Measurements from ENCODE around the gene SYT6. TPM values are rescaled to one million over a fixed set of nuclear protein-coding genes. Genes with fewer than 3 reads are reported as not detected.

SYT6 gene
- total and polyA plus RNA-seq, 2 of the 13 experiments (the other 11 are each of a cell fraction or from before 2014, with no cell fraction given) = not detected

- POLR2A ChIA-PET = no interaction called here
Observed at GRCh38 chr1:114063544-114063943, 90.1 kb downstream of the SYT6 start.

More at GRCh38 chr1:114063544-114063943, 90.1 kb downstream of the SYT6 start:
- H3K27me3 ChIP-seq (ENCODE audit: control insufficient read depth in 1 of 2, insufficient read depth in 2 of 2, low read length in 2 of 2) = no peaks in the 10 kb centered on the region
- H3K4me2 ChIP-seq (ENCODE audit: low read depth, low read length) = no peak overlapping the region
- TF ChIP-seq FUBP1 (CRISPR knock-in tag; IDR thresholded peaks at IDR 0.05; ENCODE audit: borderline replicate concordance) (no peak), NR2F2 (IDR thresholded peaks at IDR 0.05; ENCODE audit: borderline replicate concordance, low read depth) (no peak), KIAA2018 (CRISPR knock-in tag; IDR thresholded peaks at IDR 0.05; ENCODE audit: borderline replicate concordance) (no peak), TAF15 (IDR thresholded peaks at IDR 0.05; ENCODE audit: low read depth, low read length, poor library complexity, severe bottlenecking) (no peak), LCORL (IDR thresholded peaks at IDR 0.05) (no peak), LCORL (CRISPR knock-in tag; IDR thresholded peaks at IDR 0.05) (no peak)
- no peaks in the 10 kb centered on the region for H3K79me2 ChIP-seq (ENCODE audit: insufficient read depth, low read length)
- intact Hi-C loops (cut with micrococcal nuclease; ENCODE audit: unreplicated experiment) = no loop called here
- no peaks in the 10 kb centered on the region for H3K36me3 ChIP-seq (replicated peaks in 1 of 2; ENCODE audit: control insufficient read depth in 1 of 2, insufficient read depth in 2 of 2, low read length in 2 of 2)
- H3K9me3 ChIP-seq (ENCODE audit: low read length) = no peaks in the 10 kb centered on the region
- no peaks in the 10 kb centered on the region for H3K4me1 ChIP-seq (ENCODE audit: insufficient read depth, low read length)
- CTCF ChIA-PET (ENCODE audit: low intra/inter-chr PET ratio, low total read pairs) = no interaction called here
- no peak for FAIRE-seq
- no peak for DNase-seq (ENCODE audit: low spot score)
- no peak for ATAC-seq
- H4K20me1 ChIP-seq (ENCODE audit: insufficient read depth, low read length) = no peaks in the 10 kb centered on the region
- no peak overlapping the region for H3K4me3 ChIP-seq (replicated peaks in 1 of 3; ENCODE audit: insufficient read depth in 1 of 3, low read depth in 2 of 3, low read length in 3 of 3)
- H2AFZ ChIP-seq (ENCODE audit: low read length) = no peak overlapping the region
- H3K27ac ChIP-seq (ENCODE audit: extremely low read length, insufficient read depth, low read length) = no peak overlapping the region
- BruUV-seq (replicated peaks) = no TSS peak
- no peak overlapping the region for H3K9ac ChIP-seq (ENCODE audit: insufficient read depth, low read depth, low read length)
- in situ Hi-C loops (cut with HindIII; ENCODE audit: extremely low pct_ligation_motif_present, low pct_unique_long_range_greater_than_20kb) = no loop called here

Data from HepG2 (cell line).